MM.1S (cell line): ENCODE measurements around the gene VTA1.
"Not testable (repeated sequence)": the region's sequence is repeated elsewhere in the genome, so short reads cannot be mapped to it uniquely, and the experiment has no call there.

Experiments
- DNase-seq: peaks from one replicate; pipeline ENCODE4 v3.0.0-alpha.2; 2015
- H2AFZ ChIP-seq: fragments of 300-600 bp; sonication (generic); 2 replicates; pipeline ENCODE4 v1.6.0; 2016; ENCODE audit warnings: antibody characterized with exemption, low read length
- H3F3A ChIP-seq: fragments of 300-600 bp; sonication (generic); 2 replicates; pipeline ENCODE4 v1.6.1; 2016; ENCODE audit warnings: mild to moderate bottlenecking, antibody characterized with exemption, low read length, moderate library complexity, mixed read lengths; ENCODE audit not compliant: insufficient read depth
- H3K27ac ChIP-seq: fragments of 300-600 bp; sonication (generic); 2 replicates; pipeline ENCODE4 v1.5.1; 2016; ENCODE audit warnings: mild to moderate bottlenecking, low read length
- H3K27me3 ChIP-seq: fragments of 300-600 bp; sonication (generic); replicated peaks from 2 replicates; pipeline ENCODE4 v1.6.0; 2016; ENCODE audit warnings: low read length; ENCODE audit not compliant: insufficient read depth
- H3K36me3 ChIP-seq: fragments of 300-600 bp; sonication (generic); replicated peaks from 2 replicates; pipeline ENCODE4 v1.6.1; 2016; ENCODE audit warnings: mild to moderate bottlenecking, low read length, mixed read lengths; ENCODE audit not compliant: insufficient read depth
- H3K4me1 ChIP-seq: fragments of 300-600 bp; sonication (generic); 2 replicates; pipeline ENCODE4 v1.6.1; 2016; ENCODE audit warnings: low read length, mixed read lengths
- H3K4me2 ChIP-seq: fragments of 300-600 bp; sonication (generic); 2 replicates; pipeline ENCODE4 v1.6.0; 2016; ENCODE audit warnings: low read depth, low read length
- H3K4me3 ChIP-seq: fragments of 300-600 bp; sonication (generic); 2 replicates; pipeline ENCODE4 v1.5.1; 2016; ENCODE audit warnings: low read length, mixed read lengths
- H3K79me2 ChIP-seq: fragments of 300-600 bp; sonication (generic); 2 replicates; pipeline ENCODE4 v1.6.1; 2016; ENCODE audit warnings: mixed run types, low read length, mixed read lengths
- H3K9ac ChIP-seq: fragments of 300-600 bp; sonication (generic); 2 replicates; pipeline ENCODE4 v1.6.1; 2016; ENCODE audit warnings: low read length, mixed read lengths
- H3K9me2 ChIP-seq: fragments of 300-600 bp; sonication (generic); replicated peaks from 2 replicates; pipeline ENCODE4 v1.6.1; 2016; ENCODE audit warnings: mild to moderate bottlenecking, low read length, mixed read lengths; ENCODE audit not compliant: insufficient read depth
- H3K9me3 ChIP-seq: fragments of 300-600 bp; sonication (generic); replicated peaks from 2 replicates; pipeline ENCODE4 v1.6.1; 2016; ENCODE audit warnings: mild to moderate bottlenecking, low read length, mixed read lengths; ENCODE audit not compliant: insufficient read depth
- H4K20me1 ChIP-seq: fragments of 300-600 bp; sonication (generic); 2 replicates; pipeline ENCODE4 v1.6.1; 2016; ENCODE audit warnings: mild to moderate bottlenecking, low read length, moderate library complexity, mixed read lengths; ENCODE audit not compliant: insufficient read depth
- EZH2 ChIP-seq: fragments of 300-600 bp; sonication (generic); optimal IDR thresholded peaks from 2 replicates; pipeline ENCODE3; 2017; ENCODE audit warnings: low read depth, mild to moderate bottlenecking, antibody characterized with exemption, low read length, mixed read lengths
- EZH2phosphoT487 ChIP-seq: fragments of 300-600 bp; sonication (generic); IDR thresholded peaks from 2 replicates; pipeline ENCODE4 v1.6.1; 2018; ENCODE audit warnings: antibody characterized with exemption, low read length
- TF ChIP-seq, protein P1 (sequence below): fragments of 300-600 bp; sonication (generic); IDR thresholded peaks from 2 replicates; pipeline ENCODE4 v1.5.1; 2016; ENCODE audit warnings: antibody characterized with exemption, low read length, mixed read lengths

VTA1 gene, protein sequence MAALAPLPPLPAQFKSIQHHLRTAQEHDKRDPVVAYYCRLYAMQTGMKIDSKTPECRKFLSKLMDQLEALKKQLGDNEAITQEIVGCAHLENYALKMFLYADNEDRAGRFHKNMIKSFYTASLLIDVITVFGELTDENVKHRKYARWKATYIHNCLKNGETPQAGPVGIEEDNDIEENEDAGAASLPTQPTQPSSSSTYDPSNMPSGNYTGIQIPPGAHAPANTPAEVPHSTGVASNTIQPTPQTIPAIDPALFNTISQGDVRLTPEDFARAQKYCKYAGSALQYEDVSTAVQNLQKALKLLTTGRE

DNA sequence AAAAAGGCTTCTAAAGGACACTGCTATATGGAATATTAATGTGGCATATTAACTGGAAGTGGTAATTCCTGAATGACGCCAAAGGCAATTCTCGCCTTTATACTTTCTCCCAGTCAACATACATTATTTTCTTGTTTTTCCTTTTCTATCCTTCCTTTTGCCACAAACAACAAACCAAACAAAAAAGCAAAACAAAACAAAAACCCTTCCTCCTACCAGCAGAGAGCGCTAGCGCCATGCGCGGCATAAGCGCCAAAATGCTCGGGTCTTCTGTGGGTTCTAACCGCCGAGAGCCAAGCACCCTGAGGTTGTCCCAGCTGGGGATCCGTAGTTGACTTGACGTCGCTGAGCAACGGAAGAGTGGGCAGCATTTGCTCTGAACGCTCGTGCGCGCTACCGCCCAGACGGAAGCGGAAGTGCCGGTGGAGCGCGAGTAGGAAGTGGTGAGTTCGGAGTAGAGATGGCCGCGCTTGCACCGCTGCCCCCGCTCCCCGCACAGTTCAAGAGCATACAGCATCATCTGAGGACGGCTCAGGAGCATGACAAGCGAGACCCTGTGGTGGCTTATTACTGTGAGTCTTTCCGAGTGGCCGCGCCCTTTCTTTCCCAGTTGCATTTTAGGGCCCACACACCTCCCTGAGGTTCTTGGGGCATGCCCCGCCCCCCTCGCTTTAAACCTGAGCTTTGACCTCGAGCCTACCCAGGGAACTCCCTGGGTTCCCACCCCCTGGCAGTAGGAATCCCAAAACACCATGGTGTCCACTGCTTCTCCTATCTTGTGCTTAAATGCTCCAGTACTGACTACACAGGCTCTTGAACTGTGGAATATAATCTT is at the start of gene VTA1, which contains the start of gene NMBR:
Gene VTA1, plus strand, starts transcription at position 436 of the 835 bp plus-strand sequence. Its CDS starts 25 bp downstream, at position 461.
Gene NMBR, minus strand, starts transcription at position 295 of the 835 bp plus-strand sequence. CDS start 58,464 bp downstream, outside the sequence.
- Histone ChIP-seq H3K4me1 (peaks cover 9% of the 10 kb centered on the region), H3F3A (no peaks in the 10 kb centered on the region), H3K4me2 (peak within 1 kb of the TSS; percentile 72), H3K9ac (peak within 1 kb of the TSS; percentile 67), H3K4me3 (peak within 1 kb of the TSS; percentile 87), H3K79me2 (peaks cover 50% of the 10 kb centered on the region), H3K27me3 (no peaks in the 10 kb centered on the region), H3K36me3 (no peaks in the 10 kb centered on the region), H2AFZ (peak within 1 kb of the TSS; percentile 71), H3K27ac (peak within 1 kb of the TSS; percentile 32; the same call in 1 of the 2 replicates), H4K20me1 (no peaks in the 10 kb centered on the region; the same call in 1 of the 2 replicates), H3K9me3 (no peaks in the 10 kb centered on the region), H3K9me2 (no peaks in the 10 kb centered on the region)
- peak; percentile 99 for DNase-seq
- TF ChIP-seq EZH2 (no peak), EZH2phosphoT487 (no peak)
- TF ChIP-seq, protein P1, sequence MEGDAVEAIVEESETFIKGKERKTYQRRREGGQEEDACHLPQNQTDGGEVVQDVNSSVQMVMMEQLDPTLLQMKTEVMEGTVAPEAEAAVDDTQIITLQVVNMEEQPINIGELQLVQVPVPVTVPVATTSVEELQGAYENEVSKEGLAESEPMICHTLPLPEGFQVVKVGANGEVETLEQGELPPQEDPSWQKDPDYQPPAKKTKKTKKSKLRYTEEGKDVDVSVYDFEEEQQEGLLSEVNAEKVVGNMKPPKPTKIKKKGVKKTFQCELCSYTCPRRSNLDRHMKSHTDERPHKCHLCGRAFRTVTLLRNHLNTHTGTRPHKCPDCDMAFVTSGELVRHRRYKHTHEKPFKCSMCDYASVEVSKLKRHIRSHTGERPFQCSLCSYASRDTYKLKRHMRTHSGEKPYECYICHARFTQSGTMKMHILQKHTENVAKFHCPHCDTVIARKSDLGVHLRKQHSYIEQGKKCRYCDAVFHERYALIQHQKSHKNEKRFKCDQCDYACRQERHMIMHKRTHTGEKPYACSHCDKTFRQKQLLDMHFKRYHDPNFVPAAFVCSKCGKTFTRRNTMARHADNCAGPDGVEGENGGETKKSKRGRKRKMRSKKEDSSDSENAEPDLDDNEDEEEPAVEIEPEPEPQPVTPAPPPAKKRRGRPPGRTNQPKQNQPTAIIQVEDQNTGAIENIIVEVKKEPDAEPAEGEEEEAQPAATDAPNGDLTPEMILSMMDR: peak; percentile 86

DNA sequence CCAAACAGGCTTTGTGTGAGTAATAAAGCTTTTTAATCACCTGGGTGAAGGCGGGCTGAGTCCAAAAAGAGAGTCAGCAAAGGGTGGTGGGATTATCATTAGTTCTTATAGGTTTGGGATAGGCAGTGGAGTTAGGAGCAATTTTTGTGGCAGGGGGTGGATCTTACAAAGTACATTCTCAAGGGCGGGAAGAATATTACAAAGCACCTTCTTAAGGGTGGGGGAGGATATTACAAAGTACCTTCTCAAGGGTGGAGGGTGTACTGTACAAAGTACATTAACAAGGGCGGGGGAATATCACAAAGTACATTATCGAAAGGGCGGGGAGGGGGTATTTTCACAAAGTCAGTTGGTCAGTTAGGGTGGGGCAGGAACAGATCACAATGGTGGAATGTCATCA is 42.2 kb upstream of the VTA1 start:
- not testable (repeated sequence) for H3K9me3 ChIP-seq, H3K36me3 ChIP-seq, H3K27ac ChIP-seq, H3K79me2 ChIP-seq, H2AFZ ChIP-seq, H4K20me1 ChIP-seq, H3F3A ChIP-seq, H3K4me3 ChIP-seq, H3K9ac ChIP-seq, DNase-seq, H3K4me1 ChIP-seq, H3K27me3 ChIP-seq, H3K4me2 ChIP-seq, H3K9me2 ChIP-seq

DNA sequence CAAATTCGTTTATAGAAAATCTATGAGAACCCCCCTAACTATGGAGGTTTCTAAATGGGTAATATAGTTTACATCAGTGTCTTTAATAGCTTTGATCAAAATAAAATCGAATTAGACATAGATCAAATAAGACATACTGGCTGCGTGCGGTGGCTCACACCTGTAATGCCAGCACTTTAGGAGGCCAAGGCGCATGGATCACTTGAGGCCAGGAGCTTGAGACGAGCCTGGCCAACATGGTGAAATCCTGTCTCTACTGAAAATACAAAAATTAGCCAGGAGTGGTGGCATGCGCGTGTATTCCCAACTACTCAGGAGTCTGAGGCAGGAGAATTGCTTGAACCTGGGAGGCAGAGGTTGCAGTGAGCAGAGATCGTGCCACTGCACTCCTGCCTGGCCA is 36.2 kb upstream of the VTA1 start:
- H3K9me2 ChIP-seq, H3F3A ChIP-seq, H3K36me3 ChIP-seq, H3K4me1 ChIP-seq, H3K27ac ChIP-seq, H4K20me1 ChIP-seq, H3K27me3 ChIP-seq, H3K79me2 ChIP-seq, DNase-seq, H2AFZ ChIP-seq, H3K4me3 ChIP-seq, H3K4me2 ChIP-seq, H3K9me3 ChIP-seq, H3K9ac ChIP-seq: not testable (repeated sequence)

DNA sequence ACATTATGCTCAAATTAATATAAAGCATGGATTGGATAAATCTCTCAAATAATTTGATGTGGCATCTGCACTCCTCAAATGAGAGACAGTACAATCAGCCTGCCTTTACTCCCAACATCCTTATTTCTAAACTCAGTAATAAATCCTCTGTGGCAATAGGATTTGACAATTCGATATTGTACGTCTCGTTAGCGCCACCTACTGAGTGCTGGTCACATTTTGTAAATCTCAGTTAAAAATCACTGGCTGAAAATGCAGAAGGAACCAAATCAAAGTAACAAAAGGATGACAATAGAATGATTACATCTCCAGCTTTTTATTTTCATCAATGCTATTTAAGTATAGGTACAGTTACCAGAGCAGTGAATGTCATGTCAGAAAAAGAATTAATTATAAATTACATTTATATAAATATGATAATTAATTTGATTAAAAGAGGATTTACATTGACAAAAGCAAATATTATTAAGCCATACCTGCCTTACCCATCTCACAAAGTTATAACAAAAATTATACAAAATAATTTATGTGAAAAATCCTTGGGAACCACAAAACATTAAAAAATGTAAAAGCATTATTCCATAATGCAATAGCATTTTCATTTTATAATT is 34.5 kb upstream of the VTA1 start:
- Histone ChIP-seq H3K4me2 (no peak overlapping the region), H3K9me3 (no peaks in the 10 kb centered on the region), H3K79me2 (no peaks in the 10 kb centered on the region), H3F3A (no peaks in the 10 kb centered on the region), H2AFZ (no peak overlapping the region), H3K27ac (no peak overlapping the region), H3K4me1 (no peaks in the 10 kb centered on the region), H3K9ac (no peak overlapping the region), H3K36me3 (no peaks in the 10 kb centered on the region), H4K20me1 (no peaks in the 10 kb centered on the region), H3K4me3 (no peak overlapping the region), H3K9me2 (no peaks in the 10 kb centered on the region), H3K27me3 (no peaks in the 10 kb centered on the region)
- DNase-seq: peak; percentile 58
- TF ChIP-seq, protein P1: peak; percentile 74
- TF ChIP-seq EZH2 (no peak), EZH2phosphoT487 (no peak)
